ENCODE results near the gene C19orf67. TPM values are rescaled to one million over a fixed set of nuclear protein-coding genes. Genes with fewer than 3 reads are reported as not detected.

Gene C19orf67
- polyA plus RNA-seq, 1 donor from 2014 or later: not detected

- Mint-ChIP-seq H3K27ac (no peak overlapping the region), H3K4me1 (peaks cover 0 to 4% (median 2%) of the 10 kb centered on the region in 3 donors), H3K27me3 (no peaks in the 10 kb centered on the region), H3K9me3 (peaks cover 0 to 3% (median 0%) of the 10 kb centered on the region in 3 donors), H3K4me3 (no peak overlapping the region), H3K36me3 (no peaks in the 10 kb centered on the region)
These were observed 12.1 kb upstream of the C19orf67 start for GRCh38 chr19:14097532-14098151.

GRCh38 chr19:14096272-14096992 lies 10.8 kb upstream of the C19orf67 start:
- Mint-ChIP-seq H3K4me1 (peaks cover 4 to 11% (median 6%) of the 10 kb centered on the region in 3 donors), H3K9me3 (peaks cover 0 to 3% (median 0%) of the 10 kb centered on the region in 3 donors), H3K27me3 (no peaks in the 10 kb centered on the region), H3K36me3 (no peaks in the 10 kb centered on the region), H3K27ac (no peak overlapping the region), H3K4me3 (no peak overlapping the region)

DNA sequence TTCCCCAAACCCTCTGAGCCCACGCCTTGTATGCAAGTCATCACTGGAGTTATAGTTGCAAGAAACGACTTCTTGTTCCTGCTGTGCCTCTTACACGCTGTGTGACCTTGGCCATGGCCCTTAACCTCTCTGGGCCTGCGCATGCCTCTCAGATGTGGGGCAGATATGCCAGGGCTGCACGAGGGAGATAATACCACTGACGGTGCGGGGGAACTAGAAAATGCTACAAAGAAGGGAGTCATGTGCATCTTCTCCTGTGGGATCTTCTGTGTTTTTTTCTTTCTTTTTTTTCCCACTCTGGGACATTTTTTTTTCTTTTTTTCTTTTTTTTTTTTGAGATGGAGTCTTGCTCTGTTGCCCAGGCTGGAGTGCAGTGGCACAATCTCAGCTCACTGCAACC lies 9.3 kb upstream of the C19orf67 start:
- Mint-ChIP-seq H3K27ac (peak overlapping the region; percentile 24 to 88 (median 71)), H3K9me3 (peaks cover 0 to 3% (median 0%) of the 10 kb centered on the region in 3 donors), H3K36me3 (no peaks in the 10 kb centered on the region), H3K4me1 (peaks cover 4 to 12% (median 9%) of the 10 kb centered on the region in 3 donors), H3K27me3 (no peaks in the 10 kb centered on the region), H3K4me3 (peak overlapping the region in 1 of 4 donors; percentile 86)

DNA sequence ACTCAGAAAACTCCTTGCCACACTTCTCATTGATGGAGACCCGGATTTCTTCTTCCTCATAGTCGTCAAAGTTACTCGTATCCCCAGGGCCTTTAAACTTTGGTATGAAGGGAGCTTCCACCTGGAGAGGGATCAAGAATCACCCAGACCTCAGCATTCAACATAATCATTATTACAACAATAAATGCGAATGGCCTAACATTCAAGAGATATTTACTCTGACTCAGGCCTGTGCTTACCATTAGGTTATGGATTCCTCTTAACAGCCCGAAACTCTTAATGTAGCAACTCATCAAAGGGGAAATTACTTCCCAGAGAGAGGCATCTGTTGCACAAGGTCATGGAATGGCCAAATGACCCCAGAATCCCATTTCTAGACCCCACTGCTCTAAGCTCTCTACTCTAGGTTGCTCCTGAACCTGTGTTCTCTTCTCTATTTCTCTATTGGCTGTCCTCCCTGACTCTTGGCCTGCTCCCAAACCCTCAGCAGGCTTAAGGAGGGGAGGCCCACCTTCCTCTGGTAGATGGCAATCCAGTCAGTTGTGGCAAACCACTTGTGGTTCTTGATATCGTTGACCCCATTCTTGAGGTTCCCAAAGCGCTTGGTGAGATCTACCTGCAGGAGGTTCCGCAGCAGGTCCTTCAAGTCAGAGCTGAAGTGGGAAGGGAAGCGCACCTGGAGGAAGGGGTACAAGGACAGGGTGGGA lies 7.7 kb upstream of the C19orf67 start:
- peak overlapping the region; percentile 3 to 84 (median 64) for H3K4me3 Mint-ChIP-seq
- H3K27ac Mint-ChIP-seq: peak overlapping the region in 2 of 3 donors; percentile 35 to 81
- H3K9me3 Mint-ChIP-seq: peaks cover 0 to 3% (median 0%) of the 10 kb centered on the region in 3 donors
- peaks cover 9 to 16% (median 15%) of the 10 kb centered on the region in 3 donors for H3K4me1 Mint-ChIP-seq
- no peaks in the 10 kb centered on the region for H3K27me3 Mint-ChIP-seq
- H3K36me3 Mint-ChIP-seq: no peaks in the 10 kb centered on the region

DNA sequence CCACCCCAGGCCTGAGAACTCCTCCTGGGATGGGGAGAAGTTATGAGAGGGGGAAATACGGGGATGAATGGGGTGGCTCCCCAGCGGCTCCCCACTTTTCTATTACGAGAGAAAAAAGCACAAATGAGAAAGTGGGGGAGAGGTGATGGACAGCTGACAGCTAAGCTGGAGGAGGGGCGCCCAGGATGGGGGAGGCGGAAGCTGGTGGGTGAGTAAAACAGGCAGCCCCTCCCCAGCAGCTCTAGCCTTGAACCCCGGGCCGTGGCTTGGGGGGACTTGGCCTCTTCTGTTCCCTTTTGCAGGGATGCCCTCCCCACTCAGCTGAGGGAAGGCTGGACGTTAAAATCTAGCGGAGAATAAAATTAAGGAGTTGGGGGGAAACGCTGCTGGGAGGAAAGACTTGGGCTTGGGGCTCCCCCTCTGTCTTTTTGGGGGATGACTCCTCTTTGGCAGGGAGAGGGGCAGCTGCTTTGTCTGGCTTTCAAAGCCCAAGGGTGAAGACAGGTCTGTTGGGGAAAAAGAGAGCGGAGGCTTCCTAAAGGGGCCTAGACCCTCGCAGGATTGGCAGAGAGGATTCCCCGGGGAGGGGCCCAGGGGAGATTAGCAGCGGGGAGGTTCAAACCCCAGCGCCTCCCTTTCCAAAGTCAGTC lies 6.4 kb upstream of the C19orf67 start:
- Mint-ChIP-seq H3K4me1 (peaks cover 9 to 16% (median 15%) of the 10 kb centered on the region in 3 donors), H3K4me3 (peak overlapping the region; percentile 99 to 100 (median 100)), H3K27me3 (no peaks in the 10 kb centered on the region), H3K36me3 (no peaks in the 10 kb centered on the region), H3K9me3 (peaks cover 0 to 3% (median 0%) of the 10 kb centered on the region in 3 donors), H3K27ac (peak overlapping the region; percentile 100)

GRCh38 chr19:14091081-14091812 lies 5.7 kb upstream of the C19orf67 start:
- no peaks in the 10 kb centered on the region for H3K36me3 Mint-ChIP-seq
- no peaks in the 10 kb centered on the region for H3K27me3 Mint-ChIP-seq
- H3K4me1 Mint-ChIP-seq: peaks cover 9 to 16% (median 15%) of the 10 kb centered on the region in 3 donors
- peak overlapping the region; percentile 99 to 100 (median 100) for H3K4me3 Mint-ChIP-seq
- peak overlapping the region; percentile 100 for H3K27ac Mint-ChIP-seq
- peaks cover 0 to 3% (median 0%) of the 10 kb centered on the region in 3 donors for H3K9me3 Mint-ChIP-seq

DNA sequence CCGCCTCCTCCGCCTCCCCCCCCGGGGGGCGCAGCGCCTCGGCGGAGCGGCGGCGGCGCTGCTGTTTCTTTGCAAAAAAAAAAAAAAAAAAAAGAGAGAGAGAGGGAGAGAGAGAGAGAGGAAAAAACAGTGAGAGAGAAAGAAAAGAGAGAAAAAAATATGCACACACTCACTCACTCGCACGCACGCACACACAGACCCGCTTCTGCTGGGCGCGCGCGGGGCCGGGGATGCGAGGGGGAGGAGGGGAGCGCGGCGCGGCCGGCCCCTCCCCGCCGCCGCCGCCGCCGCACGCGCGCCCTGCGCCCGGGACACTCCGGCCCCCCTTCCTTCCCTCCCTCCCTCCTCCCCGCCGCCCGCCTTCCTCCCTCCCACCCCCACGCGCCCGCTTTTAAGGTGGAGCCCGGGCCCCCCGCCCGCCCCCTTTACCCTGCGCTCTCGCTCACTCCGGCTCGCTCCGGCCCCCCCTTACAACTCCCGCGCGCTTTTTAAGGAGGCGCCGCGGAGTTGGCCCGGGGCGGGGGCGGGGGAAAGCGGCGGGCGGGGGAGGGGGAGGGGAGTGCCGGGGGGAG lies 5.0 kb upstream of the C19orf67 start, which contains the start of gene SAMD1:
SAMD1 (minus strand) TSS at position 243 of the 572 bp plus-strand sequence.
- H3K4me3 Mint-ChIP-seq: peak within 1 kb of the TSS; percentile 99 to 100 (median 100)
- peaks cover 0 to 3% (median 0%) of the 10 kb centered on the region in 3 donors for H3K9me3 Mint-ChIP-seq
- H3K36me3 Mint-ChIP-seq: no peaks in the 10 kb centered on the region
- H3K27ac Mint-ChIP-seq: peak within 1 kb of the TSS; percentile 100
- no peaks in the 10 kb centered on the region for H3K27me3 Mint-ChIP-seq
- H3K4me1 Mint-ChIP-seq: peaks cover 9 to 16% (median 15%) of the 10 kb centered on the region in 3 donors

GRCh38 chr19:14089662-14090508 lies 4.3 kb upstream of the C19orf67 start:
- Mint-ChIP-seq H3K27me3 (no peaks in the 10 kb centered on the region), H3K9me3 (peaks cover 0 to 3% (median 1%) of the 10 kb centered on the region in 3 donors), H3K36me3 (no peaks in the 10 kb centered on the region), H3K4me1 (peaks cover 9 to 16% (median 15%) of the 10 kb centered on the region in 3 donors), H3K4me3 (peak overlapping the region; percentile 86 to 93 (median 92)), H3K27ac (peak overlapping the region; percentile 95 to 97 (median 96))

DNA sequence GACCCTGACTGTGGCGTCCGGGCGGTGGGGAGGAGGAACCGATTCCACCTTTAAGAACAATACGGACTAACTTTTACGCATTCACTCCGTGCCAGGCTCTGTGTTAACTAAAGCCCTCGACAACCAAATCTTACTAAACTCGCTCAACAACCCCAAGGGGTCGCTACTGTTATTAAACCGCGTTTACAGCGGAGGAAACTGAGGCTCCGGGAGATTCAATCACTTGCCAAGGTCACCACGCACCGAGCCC lies 3.8 kb upstream of the C19orf67 start:
- H3K36me3 Mint-ChIP-seq: no peaks in the 10 kb centered on the region
- peaks cover 8 to 16% (median 15%) of the 10 kb centered on the region in 3 donors for H3K4me1 Mint-ChIP-seq
- peak overlapping the region; percentile 95 to 97 (median 96) for H3K27ac Mint-ChIP-seq
- peaks cover 0 to 3% (median 1%) of the 10 kb centered on the region in 3 donors for H3K9me3 Mint-ChIP-seq
- H3K27me3 Mint-ChIP-seq: no peaks in the 10 kb centered on the region
- H3K4me3 Mint-ChIP-seq: peak overlapping the region; percentile 86 to 93 (median 92)

- Mint-ChIP-seq H3K36me3 (no peaks in the 10 kb centered on the region), H3K27ac (peak overlapping the region; percentile 95 to 97 (median 96)), H3K9me3 (peaks cover 0 to 3% (median 1%) of the 10 kb centered on the region in 3 donors), H3K4me1 (peaks cover 8 to 16% (median 15%) of the 10 kb centered on the region in 3 donors), H3K27me3 (no peaks in the 10 kb centered on the region), H3K4me3 (peak overlapping the region; percentile 86 to 93 (median 92))
These were observed 3.2 kb upstream of the C19orf67 start for GRCh38 chr19:14088634-14089411.

DNA sequence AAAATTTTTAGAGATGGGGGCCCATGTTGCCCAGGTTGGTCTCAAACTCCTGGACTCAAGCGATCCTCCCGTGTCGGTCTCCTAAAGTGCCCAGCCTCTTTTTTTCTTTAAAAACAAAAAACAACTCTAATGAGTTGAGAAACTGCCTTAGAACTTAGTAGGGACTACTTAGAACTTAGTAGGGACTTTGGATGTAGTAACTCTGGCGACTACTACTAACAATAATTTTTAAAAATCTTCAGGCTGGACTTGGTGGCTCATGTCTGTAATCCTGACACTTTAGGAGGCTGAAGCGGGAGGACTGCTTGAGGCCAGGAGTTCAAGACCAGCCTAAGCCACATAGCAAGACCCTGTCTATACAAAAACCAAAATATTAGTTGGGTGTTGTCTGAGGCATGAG lies 515 bp upstream of the C19orf67 start:
- H3K4me3 Mint-ChIP-seq: peak overlapping the region in 1 of 4 donors; percentile 78
- peaks cover 6 to 10% (median 7%) of the 10 kb centered on the region in 3 donors for H3K4me1 Mint-ChIP-seq
- no peaks in the 10 kb centered on the region for H3K36me3 Mint-ChIP-seq
- H3K27me3 Mint-ChIP-seq: no peaks in the 10 kb centered on the region
- H3K27ac Mint-ChIP-seq: peak overlapping the region in 1 of 3 donors; percentile 48
- H3K9me3 Mint-ChIP-seq: peaks cover 0 to 1% (median 0%) of the 10 kb centered on the region in 3 donors

GRCh38 chr19:14082675-14082960 lies 3.0 kb downstream of the C19orf67 start:
- H3K4me1 Mint-ChIP-seq: peaks cover 4 to 7% (median 5%) of the 10 kb centered on the region in 3 donors
- peak overlapping the region in 3 of 4 donors; percentile 67 to 98 (median 87) for H3K4me3 Mint-ChIP-seq
- H3K36me3 Mint-ChIP-seq: no peaks in the 10 kb centered on the region
- peaks cover 0 to 1% (median 0%) of the 10 kb centered on the region in 3 donors for H3K9me3 Mint-ChIP-seq
- H3K27me3 Mint-ChIP-seq: no peaks in the 10 kb centered on the region
- peak overlapping the region in 1 of 3 donors; percentile 68 for H3K27ac Mint-ChIP-seq

Data from IgD-negative memory B cell (primary cell).